GM13977 (cell line): ENCODE results near the gene CACNA1C.
A peak's percentile ranks its signal among the peaks of the same experiment; 100 is the strongest.

ENCODE experiments used
- DNase-seq: peaks from one replicate; pipeline ENCODE4 v3.0.0; 2012; ENCODE audit warnings: low spot score
- in situ Hi-C: fragments of 300-500 bp; cut with MboI; formaldehyde crosslinking; loops from one replicate; pipeline ENCODE4 v1.12.0; 2022; ENCODE audit warnings: low sequenced_read_pairs, low pct_unique_long_range_greater_than_20kb, mixed read lengths, inconsistent platforms; ENCODE audit not compliant: unreplicated experiment
- TF ChIP-seq, protein P1 (sequence below): IDR thresholded peaks from 2 replicates; pipeline ENCODE4 v1.5.1; 2012; ENCODE audit warnings: mild to moderate bottlenecking, control low read depth; ENCODE audit not compliant: insufficient read depth; ENCODE audit errors: extremely low read depth, missing control alignments

Gene CACNA1C

GRCh38 chr12:2618291-2618995 is 565.7 kb downstream of the CACNA1C start:
- TF ChIP-seq, protein P1, sequence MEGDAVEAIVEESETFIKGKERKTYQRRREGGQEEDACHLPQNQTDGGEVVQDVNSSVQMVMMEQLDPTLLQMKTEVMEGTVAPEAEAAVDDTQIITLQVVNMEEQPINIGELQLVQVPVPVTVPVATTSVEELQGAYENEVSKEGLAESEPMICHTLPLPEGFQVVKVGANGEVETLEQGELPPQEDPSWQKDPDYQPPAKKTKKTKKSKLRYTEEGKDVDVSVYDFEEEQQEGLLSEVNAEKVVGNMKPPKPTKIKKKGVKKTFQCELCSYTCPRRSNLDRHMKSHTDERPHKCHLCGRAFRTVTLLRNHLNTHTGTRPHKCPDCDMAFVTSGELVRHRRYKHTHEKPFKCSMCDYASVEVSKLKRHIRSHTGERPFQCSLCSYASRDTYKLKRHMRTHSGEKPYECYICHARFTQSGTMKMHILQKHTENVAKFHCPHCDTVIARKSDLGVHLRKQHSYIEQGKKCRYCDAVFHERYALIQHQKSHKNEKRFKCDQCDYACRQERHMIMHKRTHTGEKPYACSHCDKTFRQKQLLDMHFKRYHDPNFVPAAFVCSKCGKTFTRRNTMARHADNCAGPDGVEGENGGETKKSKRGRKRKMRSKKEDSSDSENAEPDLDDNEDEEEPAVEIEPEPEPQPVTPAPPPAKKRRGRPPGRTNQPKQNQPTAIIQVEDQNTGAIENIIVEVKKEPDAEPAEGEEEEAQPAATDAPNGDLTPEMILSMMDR, result no peak
- no peak for DNase-seq

GRCh38 chr12:2619136-2619535 is 566.3 kb downstream of the CACNA1C start:
- DNase-seq, result no peak
- in situ Hi-C loops, result no loop called here
- TF ChIP-seq, protein P1, result no peak

More at GRCh38 chr12:2618291-2618995, 565.7 kb downstream of the CACNA1C start:
- in situ Hi-C loops, result no loop called here

- TF ChIP-seq, protein P1, result no peak
- in situ Hi-C loops, result no loop called here
- DNase-seq, result no peak
Observed at GRCh38 chr12:2622460-2622859, 569.7 kb downstream of the CACNA1C start.

DNA sequence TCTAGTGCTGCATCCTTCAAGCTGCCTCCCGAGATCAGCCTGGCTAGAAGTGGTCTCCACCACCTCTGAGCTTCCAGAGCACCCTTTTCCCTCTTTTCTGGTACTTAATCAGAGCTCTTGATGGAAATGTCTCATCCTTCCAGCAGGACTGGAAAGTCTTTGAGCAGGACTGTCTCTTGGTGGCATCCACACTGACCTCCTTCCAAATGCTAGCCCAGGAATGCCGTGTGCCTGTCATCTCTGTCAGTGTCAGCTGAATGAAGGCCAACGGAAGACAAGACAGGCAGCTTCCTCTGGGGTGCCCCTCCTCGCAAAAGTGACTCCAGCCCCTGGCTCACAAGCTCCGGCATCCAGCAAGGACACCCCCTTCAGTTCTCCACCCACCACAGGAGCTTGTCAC is 570.7 kb downstream of the CACNA1C start:
- DNase-seq, result no peak
- in situ Hi-C loops, result no loop called here
- TF ChIP-seq, protein P1, result no peak

DNA sequence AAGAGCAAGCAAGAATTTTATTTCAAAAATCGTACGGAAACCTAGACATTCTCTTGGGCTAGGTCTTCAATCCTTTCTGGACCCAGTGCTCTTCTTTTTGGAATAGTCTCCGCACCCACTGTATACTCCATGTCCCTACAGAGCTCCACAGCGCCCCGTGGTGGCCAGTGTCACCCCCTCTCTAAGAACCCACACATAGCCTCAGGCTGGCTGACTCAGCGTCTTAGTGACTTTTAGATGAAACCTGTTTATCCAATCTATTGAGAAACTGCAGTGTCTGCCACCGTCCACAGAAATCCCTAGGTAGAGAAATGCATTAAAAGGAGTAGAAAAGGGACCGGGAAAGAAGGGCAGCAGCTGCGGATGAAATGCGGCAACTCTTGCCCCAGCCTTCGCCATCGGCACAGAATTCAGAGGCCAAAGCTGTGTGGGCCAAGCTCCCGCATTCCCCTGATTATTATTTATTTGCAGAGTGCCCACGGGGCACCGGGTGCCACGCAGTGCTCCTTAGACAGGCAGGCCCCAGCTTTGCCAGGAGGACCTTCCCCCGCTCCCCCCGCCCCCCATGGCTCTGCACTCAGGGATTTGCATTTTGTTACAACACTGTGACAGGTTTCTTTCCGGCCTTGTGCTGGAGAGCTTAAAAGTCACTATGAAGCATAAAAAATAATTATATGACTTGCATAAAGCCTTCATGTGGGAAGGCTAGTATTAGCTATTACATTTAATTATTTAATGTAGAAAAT is 571.9 kb downstream of the CACNA1C start:
- no peak for DNase-seq
- TF ChIP-seq, protein P1, result peak; percentile 29
- in situ Hi-C loops, result no loop called here

DNA sequence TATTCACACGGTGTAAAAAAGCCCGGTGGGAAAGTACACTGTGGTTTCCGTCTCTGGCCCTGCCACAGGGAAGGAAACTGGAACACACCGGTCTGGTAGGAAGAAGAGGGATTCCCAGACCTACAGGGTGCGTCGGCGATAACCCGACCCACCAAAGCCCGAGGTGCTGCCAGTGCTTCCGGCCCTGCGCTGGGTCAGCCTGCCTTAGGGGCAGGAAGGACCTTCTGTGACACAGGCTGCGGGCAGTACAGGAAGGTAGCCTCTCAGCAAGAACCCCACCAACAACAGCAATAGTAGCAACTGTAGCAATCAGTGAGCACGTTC is 572.5 kb downstream of the CACNA1C start:
- DNase-seq, result no peak
- TF ChIP-seq, protein P1, result no peak
- in situ Hi-C loops, result no loop called here
